Renal cortical epithelial cell (primary cell): ENCODE results near the gene OR6C4. TPM values are rescaled to one million over a fixed set of nuclear protein-coding genes. Genes with fewer than 3 reads are reported as not detected.
"Not testable (repeated sequence)": the region's sequence is repeated elsewhere in the genome, so short reads cannot be mapped to it uniquely, and the experiment has no call there.

Experiments
- DNase-seq: peaks from one replicate; pipeline ENCODE4 v3.0.0-alpha.2; 2011; ENCODE audit warnings: low read depth
- total RNA-seq: library from RNA; depleted of rRNA; stranded (reverse); fragments of >200 nt; gene quantifications from 2 replicates; pipeline ENCODE4 v1.2.3, GENCODE V29; 2014

The OR6C4 gene
- total RNA-seq, result not detected in 2 replicates

- no peak for DNase-seq
Measured at GRCh38 chr12:55549302-55549701, at the start of gene OR6C4. Gene OR6C4 (plus strand): TSS chr12:55549602. CDS start chr12:55551227, 1,625 bp downstream.

- no peak for DNase-seq
Measured at GRCh38 chr12:55499810-55500252, 49.6 kb upstream of the OR6C4 start.

GRCh38 chr12:55501601-55502000, 47.8 kb upstream of the OR6C4 start:
- DNase-seq, result no peak

- DNase-seq, result no peak
Measured at GRCh38 chr12:55515696-55516095, 33.7 kb upstream of the OR6C4 start.

- no peak for DNase-seq
Measured at GRCh38 chr12:55516391-55516790, 33.0 kb upstream of the OR6C4 start.

- not testable (repeated sequence) for DNase-seq
Measured at GRCh38 chr12:55548235-55548634, 1.2 kb upstream of the OR6C4 start.

GRCh38 chr12:55548756-55549155, 646 bp upstream of the OR6C4 start:
- no peak for DNase-seq

GRCh38 chr12:55554296-55554695, 4.9 kb downstream of the OR6C4 start:
- no peak for DNase-seq

- DNase-seq, result not testable (repeated sequence)
Measured at GRCh38 chr12:55570060-55570459, 20.7 kb downstream of the OR6C4 start.

- not testable (repeated sequence) for DNase-seq
Measured at GRCh38 chr12:55570689-55571088, 21.3 kb downstream of the OR6C4 start.

- no peak for DNase-seq
Measured at GRCh38 chr12:55572168-55572567, 22.8 kb downstream of the OR6C4 start, which contains the start of gene OR2AP1. Gene OR2AP1 (plus strand): TSS chr12:55572468. CDS start chr12:55574415, 1,947 bp downstream.

- no peak for DNase-seq
Measured at GRCh38 chr12:55582066-55582465, 32.7 kb downstream of the OR6C4 start.

GRCh38 chr12:55585817-55586216, 36.4 kb downstream of the OR6C4 start:
- no peak for DNase-seq

GRCh38 chr12:55590152-55590551, 40.8 kb downstream of the OR6C4 start:
- not testable (repeated sequence) for DNase-seq

Other genes with a start within 250 kb of the OR6C4 start
- not detected in 2 replicates for gene OR6C1, start 235.3 kb upstream of the OR6C4 start, total RNA-seq
- not detected in 2 replicates for gene OR6C3, start 218.9 kb upstream of the OR6C4 start, total RNA-seq
- not detected in 2 replicates for gene OR6C75, start 186.6 kb upstream of the OR6C4 start, total RNA-seq
- gene OR6C65, start 149.1 kb upstream of the OR6C4 start, total RNA-seq, result not detected in 2 replicates
- not detected in 2 replicates for gene OR6C76, start 123.3 kb upstream of the OR6C4 start, total RNA-seq
- gene OR6C2, start 105.5 kb upstream of the OR6C4 start, total RNA-seq, result not detected in 2 replicates
- gene OR6C70, start 79.5 kb upstream of the OR6C4 start, total RNA-seq, result not detected in 2 replicates
- gene OR6C68, start 57.2 kb upstream of the OR6C4 start, total RNA-seq, result not detected in 2 replicates
- gene OR2AP1, start 22.9 kb downstream of the OR6C4 start, total RNA-seq, result not detected in 2 replicates
- gene OR10P1, start 87.3 kb downstream of the OR6C4 start, total RNA-seq, result not detected in 2 replicates
- gene ITGA7, start 158.3 kb downstream of the OR6C4 start, total RNA-seq, result under 0.01 and 1.0 TPM in 2 replicates
- gene BLOC1S1, start 166.4 kb downstream of the OR6C4 start, total RNA-seq, result 45.7 and 54.7 TPM in 2 replicates
- 1.6 and 2.7 TPM in 2 replicates for gene RDH5, start 170.8 kb downstream of the OR6C4 start, total RNA-seq
- 688 and 1,583 TPM in 2 replicates for gene CD63, start 179.4 kb downstream of the OR6C4 start, total RNA-seq
- 1.9 and 7.7 TPM in 2 replicates for gene GDF11, start 193.5 kb downstream of the OR6C4 start, total RNA-seq